ENCODE results near the gene WDR37.

DNA sequence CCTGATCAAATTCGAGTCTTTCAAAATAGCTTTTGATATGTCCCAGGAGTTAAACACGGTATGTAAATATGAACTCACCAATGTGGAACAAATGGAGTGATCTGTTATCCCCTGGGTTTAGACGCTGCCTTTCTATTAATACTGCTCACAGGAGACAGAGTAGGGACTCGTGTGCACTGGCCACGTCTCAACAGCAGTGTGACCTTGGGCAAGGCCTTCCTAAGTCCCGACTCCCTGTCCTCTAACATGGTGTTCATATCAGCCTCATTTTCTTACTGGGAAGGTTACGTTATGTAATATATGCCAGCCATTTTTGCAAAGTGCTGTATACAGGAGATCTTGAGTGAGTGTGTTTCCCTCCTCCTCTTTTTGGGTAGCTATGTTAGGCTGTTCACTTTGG is 1.8 kb downstream of the WDR37 start:
- TF ChIP-seq, protein P1, sequence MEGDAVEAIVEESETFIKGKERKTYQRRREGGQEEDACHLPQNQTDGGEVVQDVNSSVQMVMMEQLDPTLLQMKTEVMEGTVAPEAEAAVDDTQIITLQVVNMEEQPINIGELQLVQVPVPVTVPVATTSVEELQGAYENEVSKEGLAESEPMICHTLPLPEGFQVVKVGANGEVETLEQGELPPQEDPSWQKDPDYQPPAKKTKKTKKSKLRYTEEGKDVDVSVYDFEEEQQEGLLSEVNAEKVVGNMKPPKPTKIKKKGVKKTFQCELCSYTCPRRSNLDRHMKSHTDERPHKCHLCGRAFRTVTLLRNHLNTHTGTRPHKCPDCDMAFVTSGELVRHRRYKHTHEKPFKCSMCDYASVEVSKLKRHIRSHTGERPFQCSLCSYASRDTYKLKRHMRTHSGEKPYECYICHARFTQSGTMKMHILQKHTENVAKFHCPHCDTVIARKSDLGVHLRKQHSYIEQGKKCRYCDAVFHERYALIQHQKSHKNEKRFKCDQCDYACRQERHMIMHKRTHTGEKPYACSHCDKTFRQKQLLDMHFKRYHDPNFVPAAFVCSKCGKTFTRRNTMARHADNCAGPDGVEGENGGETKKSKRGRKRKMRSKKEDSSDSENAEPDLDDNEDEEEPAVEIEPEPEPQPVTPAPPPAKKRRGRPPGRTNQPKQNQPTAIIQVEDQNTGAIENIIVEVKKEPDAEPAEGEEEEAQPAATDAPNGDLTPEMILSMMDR (IDR thresholded peaks at IDR 0.05): no peak
- TF ChIP-seq, protein P2, sequence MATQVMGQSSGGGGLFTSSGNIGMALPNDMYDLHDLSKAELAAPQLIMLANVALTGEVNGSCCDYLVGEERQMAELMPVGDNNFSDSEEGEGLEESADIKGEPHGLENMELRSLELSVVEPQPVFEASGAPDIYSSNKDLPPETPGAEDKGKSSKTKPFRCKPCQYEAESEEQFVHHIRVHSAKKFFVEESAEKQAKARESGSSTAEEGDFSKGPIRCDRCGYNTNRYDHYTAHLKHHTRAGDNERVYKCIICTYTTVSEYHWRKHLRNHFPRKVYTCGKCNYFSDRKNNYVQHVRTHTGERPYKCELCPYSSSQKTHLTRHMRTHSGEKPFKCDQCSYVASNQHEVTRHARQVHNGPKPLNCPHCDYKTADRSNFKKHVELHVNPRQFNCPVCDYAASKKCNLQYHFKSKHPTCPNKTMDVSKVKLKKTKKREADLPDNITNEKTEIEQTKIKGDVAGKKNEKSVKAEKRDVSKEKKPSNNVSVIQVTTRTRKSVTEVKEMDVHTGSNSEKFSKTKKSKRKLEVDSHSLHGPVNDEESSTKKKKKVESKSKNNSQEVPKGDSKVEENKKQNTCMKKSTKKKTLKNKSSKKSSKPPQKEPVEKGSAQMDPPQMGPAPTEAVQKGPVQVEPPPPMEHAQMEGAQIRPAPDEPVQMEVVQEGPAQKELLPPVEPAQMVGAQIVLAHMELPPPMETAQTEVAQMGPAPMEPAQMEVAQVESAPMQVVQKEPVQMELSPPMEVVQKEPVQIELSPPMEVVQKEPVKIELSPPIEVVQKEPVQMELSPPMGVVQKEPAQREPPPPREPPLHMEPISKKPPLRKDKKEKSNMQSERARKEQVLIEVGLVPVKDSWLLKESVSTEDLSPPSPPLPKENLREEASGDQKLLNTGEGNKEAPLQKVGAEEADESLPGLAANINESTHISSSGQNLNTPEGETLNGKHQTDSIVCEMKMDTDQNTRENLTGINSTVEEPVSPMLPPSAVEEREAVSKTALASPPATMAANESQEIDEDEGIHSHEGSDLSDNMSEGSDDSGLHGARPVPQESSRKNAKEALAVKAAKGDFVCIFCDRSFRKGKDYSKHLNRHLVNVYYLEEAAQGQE (IDR thresholded peaks at IDR 0.05; ENCODE audit: low read depth, low read length): no peak
- no peak for TF ChIP-seq EZH2phosphoT487 (IDR thresholded peaks at IDR 0.05; ENCODE audit: borderline replicate concordance, low read depth)
- no peak for TF ChIP-seq SMC3 (IDR thresholded peaks at IDR 0.05; ENCODE audit: low read depth, low read length)
- TF ChIP-seq JUND (IDR thresholded peaks at IDR 0.05): no peak
